PC-9 (cell line): ENCODE results near the gene ALPG. TPM values are rescaled to one million over a fixed set of nuclear protein-coding genes. Genes with fewer than 3 reads are reported as not detected.
A peak's percentile ranks its signal among the peaks of the same experiment; 100 is the strongest.
"Not testable (repeated sequence)": the region's sequence is repeated elsewhere in the genome, so short reads cannot be mapped to it uniquely, and the experiment has no call there.

Experiments used
- BruUV-seq: library from RNA; stranded (reverse); fragments of 400-500 nt; replicated peaks from 2 replicates; lab custom pipeline; 2021; lab: Mats Ljungman, UMichigan
- CTCF ChIA-PET: fragments of 300-600 bp; sonication (Branson Sonifier 250); formaldehyde crosslinking; loops from one replicate; lab custom pipeline; 2022; ENCODE audit warnings: antibody characterized with exemption; lab: Charles Lee
- POLR2A ChIA-PET: fragments of 300-600 bp; sonication (Branson Sonifier 250); formaldehyde crosslinking; loops from one replicate; lab custom pipeline; 2022; ENCODE audit warnings: antibody characterized with exemption; ENCODE audit not compliant: unreplicated experiment; lab: Charles Lee
- DNase-seq, 2 experiments: peaks; one replicate each; pipeline versions ENCODE4 v3.0.0 to v3.0.0-alpha.2; 2015 to 2022; ENCODE audit warnings: mixed read lengths in 1 of 2
- H2AFZ ChIP-seq: fragments of 200-600 bp; sonication (generic); 2 replicates; pipeline ENCODE4 v1.8.1; 2017; ENCODE audit warnings: antibody characterized with exemption
- H3F3A ChIP-seq: fragments of 200-600 bp; sonication (generic); 2 replicates; pipeline ENCODE4 v1.8.1; 2017; ENCODE audit warnings: antibody characterized with exemption, mild to moderate bottlenecking, low read depth; ENCODE audit not compliant: insufficient read depth
- H3K27ac ChIP-seq: fragments of 200-600 bp; sonication (generic); 2 replicates; pipeline ENCODE4 v1.6.1; 2016; ENCODE audit warnings: mixed run types
- H3K27me3 ChIP-seq: fragments of 200-600 bp; sonication (generic); 2 replicates; pipeline ENCODE4 v1.6.1; 2016; ENCODE audit warnings: low read depth, mixed run types; ENCODE audit not compliant: insufficient read depth
- H3K36me3 ChIP-seq: fragments of 200-600 bp; sonication (generic); 2 replicates; pipeline ENCODE4 v1.6.1; 2016; ENCODE audit warnings: low read depth, mixed run types
- H3K4me1 ChIP-seq: fragments of 200-600 bp; sonication (generic); replicated peaks from 2 replicates; pipeline ENCODE4 v1.6.1; 2016; ENCODE audit warnings: mixed run types; ENCODE audit not compliant: insufficient read depth
- H3K4me2 ChIP-seq: fragments of 200-600 bp; sonication (generic); 2 replicates; pipeline ENCODE4 v1.6.1; 2017; ENCODE audit warnings: mixed run types
- H3K4me3 ChIP-seq: fragments of 200-600 bp; sonication (generic); 2 replicates; pipeline ENCODE4 v1.6.1; 2016; ENCODE audit warnings: mixed run types
- H3K79me2 ChIP-seq: fragments of 200-600 bp; sonication (generic); 2 replicates; pipeline ENCODE4 v1.6.1; 2017; ENCODE audit warnings: low read depth, mixed run types
- H3K9me2 ChIP-seq: fragments of 200-600 bp; sonication (generic); 2 replicates; pipeline ENCODE4 v1.8.1; 2017; ENCODE audit warnings: mild to moderate bottlenecking; ENCODE audit not compliant: insufficient read depth
- H3K9me3 ChIP-seq: fragments of 200-600 bp; sonication (generic); 2 replicates; pipeline ENCODE4 v1.8.1; 2016; ENCODE audit warnings: low read depth; ENCODE audit not compliant: insufficient read depth
- H4K20me1 ChIP-seq: fragments of 200-600 bp; sonication (generic); 2 replicates; pipeline ENCODE4 v1.8.1; 2017; ENCODE audit not compliant: insufficient read depth
- EZH2 ChIP-seq: fragments of 200-600 bp; sonication (generic); IDR thresholded peaks from 2 replicates; pipeline ENCODE4 v1.8.0; 2017; ENCODE audit warnings: antibody characterized with exemption, low read depth
- intact Hi-C: fragments of 100-400 bp; cut with micrococcal nuclease; formaldehyde crosslinking; loops from one replicate; pipeline ENCODE4 v1.10.0; 2022; ENCODE audit not compliant: unreplicated experiment
- total RNA-seq: library from RNA; stranded (reverse); gene quantifications from 2 replicates; pipeline ENCODE4 v1.2.3, GENCODE V29; 2021
- TF ChIP-seq, protein P1 (sequence below): fragments of 200-600 bp; sonication (generic); conservative IDR thresholded peaks from 2 replicates; pipeline ENCODE4 v1.6.1; 2017; ENCODE audit warnings: mixed run types, antibody characterized with exemption, mild to moderate bottlenecking, moderate library complexity

ALPG gene
- total RNA-seq, 1 experiment from 2014 or later: 0.76 TPM

DNA sequence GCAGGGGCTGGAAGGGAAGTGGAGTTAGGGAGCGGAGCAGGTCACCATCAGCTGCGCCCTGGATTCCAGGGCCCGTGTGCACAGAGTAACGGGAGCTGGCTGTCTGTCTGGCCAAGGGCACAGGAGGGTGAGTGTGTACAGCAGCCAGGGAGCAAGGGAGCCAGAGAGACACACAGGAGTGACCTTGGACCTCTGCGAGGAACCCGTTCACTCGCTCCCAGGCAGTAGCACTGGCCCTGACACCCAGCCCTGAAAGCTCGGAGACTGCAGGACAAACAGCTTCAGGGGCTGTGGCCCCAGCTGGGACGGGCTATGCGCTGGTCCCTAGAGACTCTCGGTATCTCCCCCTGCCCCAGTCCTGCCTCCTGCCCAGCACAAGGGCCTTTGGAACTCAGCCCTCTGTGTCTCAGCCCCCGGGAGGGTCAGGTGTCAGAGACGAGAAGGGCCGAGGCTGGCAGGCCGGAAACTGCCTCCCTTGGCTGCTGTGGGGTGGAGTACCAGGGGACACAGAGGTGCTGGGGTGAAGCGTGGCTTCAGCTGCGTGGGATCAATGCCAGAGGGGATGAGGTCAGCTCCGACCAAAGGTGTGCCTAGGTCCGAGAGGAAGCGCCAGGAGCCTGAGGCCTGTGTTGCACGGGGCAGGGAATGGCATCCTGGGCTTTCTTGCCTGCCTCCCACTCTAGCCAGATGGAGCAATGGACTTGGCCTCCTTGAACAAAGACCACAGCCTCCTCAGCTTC lies 37.2 kb downstream of the ALPG start:
- H4K20me1 ChIP-seq, H3K4me3 ChIP-seq, H3K79me2 ChIP-seq, POLR2A ChIA-PET, H3K36me3 ChIP-seq, H3K27me3 ChIP-seq, DNase-seq, BruUV-seq, H3K4me1 ChIP-seq, H3K9me3 ChIP-seq, H3K27ac ChIP-seq, H3F3A ChIP-seq, H3K4me2 ChIP-seq, H3K9me2 ChIP-seq, H2AFZ ChIP-seq: not testable (repeated sequence)
- intact Hi-C loops: loop anchor here (5.0 kb wide), 3 partner anchors 302 to 642 kb away; partner anchors contain the start of gene NPPC
- CTCF ChIA-PET: interaction anchor here (0.6 kb wide), 2 partner anchors 167 to 1272 kb away, joined by 3 read pairs; no protein-coding TSS in a partner anchor

DNA sequence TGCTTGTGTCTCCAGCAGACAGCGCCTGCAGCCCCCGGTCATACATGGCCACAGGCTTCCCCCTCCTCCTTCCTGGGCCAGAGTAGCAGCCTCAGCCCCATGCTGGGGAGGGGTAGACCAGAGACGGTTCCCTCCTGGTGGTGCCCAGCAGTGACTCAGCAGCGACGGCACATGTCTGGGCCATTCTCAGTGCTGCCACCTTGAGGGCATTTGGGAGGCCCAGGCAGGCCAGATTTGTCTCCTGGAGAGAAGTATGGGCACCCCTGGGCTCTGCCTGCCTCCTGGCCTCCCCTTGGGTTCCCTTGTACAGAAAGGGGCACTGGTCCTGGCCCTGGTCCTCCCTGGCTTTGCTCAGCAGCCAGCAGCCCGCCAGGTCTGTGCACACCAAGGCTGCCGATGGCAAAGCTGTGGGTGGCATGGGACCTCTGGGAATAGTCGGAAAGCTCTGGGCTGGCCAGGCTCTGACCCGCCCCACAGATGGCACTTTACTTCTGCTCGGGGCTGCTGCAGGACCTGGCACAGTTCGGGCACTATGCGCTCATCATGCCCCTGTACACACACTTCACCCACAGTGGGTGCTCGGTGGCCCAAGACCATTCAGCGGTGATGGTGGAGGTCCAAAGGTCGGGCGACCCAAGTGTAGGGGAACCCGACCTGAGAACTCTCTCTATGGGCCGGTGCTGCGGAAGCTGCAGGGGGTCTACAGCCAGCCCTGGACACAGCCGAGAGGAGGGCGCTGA lies 37.9 kb downstream of the ALPG start:
- Histone ChIP-seq H3K4me1 (no peaks in the 10 kb centered on the region), H3K9me2 (no peaks in the 10 kb centered on the region), H3K27me3 (no peaks in the 10 kb centered on the region), H3K79me2 (no peaks in the 10 kb centered on the region), H3K27ac (no peak overlapping the region), H3F3A (no peaks in the 10 kb centered on the region), H3K4me2 (no peak overlapping the region), H3K36me3 (no peaks in the 10 kb centered on the region), H2AFZ (no peak overlapping the region), H3K4me3 (no peak overlapping the region), H3K9me3 (no peaks in the 10 kb centered on the region), H4K20me1 (no peaks in the 10 kb centered on the region)
- peak in 1 of 2 experiments; percentile 61 for DNase-seq
- intact Hi-C loops: loop anchor here (5.0 kb wide), 3 partner anchors 302 to 642 kb away; partner anchors contain the start of gene NPPC
- ChIA-PET POLR2A (no interaction called here), CTCF (interaction anchor here (0.6 kb wide), 2 partner anchors 167 to 1272 kb away, joined by 3 read pairs; no protein-coding TSS in a partner anchor)
- BruUV-seq: no TSS peak
- no peak for TF ChIP-seq EZH2
- TF ChIP-seq, protein P1, sequence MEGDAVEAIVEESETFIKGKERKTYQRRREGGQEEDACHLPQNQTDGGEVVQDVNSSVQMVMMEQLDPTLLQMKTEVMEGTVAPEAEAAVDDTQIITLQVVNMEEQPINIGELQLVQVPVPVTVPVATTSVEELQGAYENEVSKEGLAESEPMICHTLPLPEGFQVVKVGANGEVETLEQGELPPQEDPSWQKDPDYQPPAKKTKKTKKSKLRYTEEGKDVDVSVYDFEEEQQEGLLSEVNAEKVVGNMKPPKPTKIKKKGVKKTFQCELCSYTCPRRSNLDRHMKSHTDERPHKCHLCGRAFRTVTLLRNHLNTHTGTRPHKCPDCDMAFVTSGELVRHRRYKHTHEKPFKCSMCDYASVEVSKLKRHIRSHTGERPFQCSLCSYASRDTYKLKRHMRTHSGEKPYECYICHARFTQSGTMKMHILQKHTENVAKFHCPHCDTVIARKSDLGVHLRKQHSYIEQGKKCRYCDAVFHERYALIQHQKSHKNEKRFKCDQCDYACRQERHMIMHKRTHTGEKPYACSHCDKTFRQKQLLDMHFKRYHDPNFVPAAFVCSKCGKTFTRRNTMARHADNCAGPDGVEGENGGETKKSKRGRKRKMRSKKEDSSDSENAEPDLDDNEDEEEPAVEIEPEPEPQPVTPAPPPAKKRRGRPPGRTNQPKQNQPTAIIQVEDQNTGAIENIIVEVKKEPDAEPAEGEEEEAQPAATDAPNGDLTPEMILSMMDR: peak; percentile 66

DNA sequence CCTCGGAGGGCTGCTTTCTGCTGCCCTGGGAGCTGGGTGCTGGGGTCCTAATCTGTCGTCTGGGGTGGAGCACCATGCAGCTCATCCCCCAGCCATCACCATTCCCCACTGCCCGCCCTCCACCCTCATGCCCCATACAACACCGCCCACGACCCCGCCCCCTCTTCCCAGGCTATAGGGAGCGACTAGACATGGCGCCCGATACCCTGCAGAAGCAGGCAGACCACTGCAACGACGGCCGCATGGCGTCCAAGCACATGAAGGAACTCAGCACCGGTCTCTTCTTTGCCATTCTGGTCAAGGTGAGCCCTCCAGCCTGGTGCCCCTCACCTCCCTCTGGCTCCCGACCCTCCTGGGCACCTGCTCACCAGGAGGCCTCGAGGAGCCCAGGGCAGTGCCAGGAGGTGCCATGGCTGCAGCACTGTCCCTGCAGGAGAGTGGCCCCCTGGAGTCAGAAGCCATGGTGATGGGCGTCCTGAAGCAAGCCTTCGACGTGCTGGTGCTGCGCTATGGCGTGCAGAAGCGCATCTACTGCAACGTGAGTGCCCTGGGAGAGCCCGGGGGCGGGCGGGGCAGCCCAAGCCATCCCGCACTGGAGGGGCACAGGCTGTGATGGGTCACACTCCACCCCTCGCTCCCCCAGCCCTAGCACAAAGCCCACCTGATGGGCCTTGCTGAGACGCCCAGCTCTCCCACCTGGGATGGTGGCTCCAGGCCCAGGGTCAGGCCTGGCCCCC lies 38.7 kb downstream of the ALPG start:
- H3K4me3 ChIP-seq, H3K27me3 ChIP-seq, H3K27ac ChIP-seq, H3K4me2 ChIP-seq, H3K4me1 ChIP-seq, H3F3A ChIP-seq, intact Hi-C loops, H3K9me3 ChIP-seq, H3K9me2 ChIP-seq, H2AFZ ChIP-seq, H3K79me2 ChIP-seq, H3K36me3 ChIP-seq, H4K20me1 ChIP-seq, POLR2A ChIA-PET, DNase-seq, BruUV-seq: not testable (repeated sequence)
- CTCF ChIA-PET: interaction anchor here (0.9 kb wide), 1 partner anchor 56 kb away, joined by 3 read pairs; no protein-coding TSS in a partner anchor
